ENCODE data around the gene RPL7A. TPM values are rescaled to one million over a fixed set of nuclear protein-coding genes. Genes with fewer than 3 reads are reported as not detected.
"Not testable (repeated sequence)": the region's sequence is repeated elsewhere in the genome, so short reads cannot be mapped to it uniquely, and the experiment has no call there.

RPL7A gene
- total RNA-seq, 1 donor from 2014 or later: 2,045 TPM

DNA sequence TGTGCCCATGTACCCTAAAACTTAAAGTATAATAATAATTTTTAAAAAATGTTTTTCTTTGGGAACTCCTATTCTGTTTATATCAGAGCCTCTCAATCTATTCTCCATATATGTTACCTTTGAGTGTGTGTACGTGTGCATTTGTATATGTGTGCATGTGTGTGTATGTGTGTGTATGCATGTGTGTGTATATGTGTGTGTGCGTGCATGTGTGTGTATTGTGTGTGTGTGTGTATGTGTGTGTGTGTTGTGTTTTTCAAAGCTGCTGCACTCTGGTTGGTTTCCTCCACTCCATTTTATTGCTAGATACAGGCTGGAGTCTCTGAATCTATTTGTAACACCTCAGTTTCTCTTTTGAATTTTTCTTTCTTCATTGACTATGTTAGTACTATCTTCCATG lies 32.0 kb upstream of the RPL7A start:
- TF ChIP-seq, protein P1, sequence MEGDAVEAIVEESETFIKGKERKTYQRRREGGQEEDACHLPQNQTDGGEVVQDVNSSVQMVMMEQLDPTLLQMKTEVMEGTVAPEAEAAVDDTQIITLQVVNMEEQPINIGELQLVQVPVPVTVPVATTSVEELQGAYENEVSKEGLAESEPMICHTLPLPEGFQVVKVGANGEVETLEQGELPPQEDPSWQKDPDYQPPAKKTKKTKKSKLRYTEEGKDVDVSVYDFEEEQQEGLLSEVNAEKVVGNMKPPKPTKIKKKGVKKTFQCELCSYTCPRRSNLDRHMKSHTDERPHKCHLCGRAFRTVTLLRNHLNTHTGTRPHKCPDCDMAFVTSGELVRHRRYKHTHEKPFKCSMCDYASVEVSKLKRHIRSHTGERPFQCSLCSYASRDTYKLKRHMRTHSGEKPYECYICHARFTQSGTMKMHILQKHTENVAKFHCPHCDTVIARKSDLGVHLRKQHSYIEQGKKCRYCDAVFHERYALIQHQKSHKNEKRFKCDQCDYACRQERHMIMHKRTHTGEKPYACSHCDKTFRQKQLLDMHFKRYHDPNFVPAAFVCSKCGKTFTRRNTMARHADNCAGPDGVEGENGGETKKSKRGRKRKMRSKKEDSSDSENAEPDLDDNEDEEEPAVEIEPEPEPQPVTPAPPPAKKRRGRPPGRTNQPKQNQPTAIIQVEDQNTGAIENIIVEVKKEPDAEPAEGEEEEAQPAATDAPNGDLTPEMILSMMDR (IDR thresholded peaks at IDR 0.05; ENCODE audit: unreplicated experiment): no peak
- no peaks in the 10 kb centered on the region for H3K9me3 Mint-ChIP-seq (ENCODE audit: low read depth)

DNA sequence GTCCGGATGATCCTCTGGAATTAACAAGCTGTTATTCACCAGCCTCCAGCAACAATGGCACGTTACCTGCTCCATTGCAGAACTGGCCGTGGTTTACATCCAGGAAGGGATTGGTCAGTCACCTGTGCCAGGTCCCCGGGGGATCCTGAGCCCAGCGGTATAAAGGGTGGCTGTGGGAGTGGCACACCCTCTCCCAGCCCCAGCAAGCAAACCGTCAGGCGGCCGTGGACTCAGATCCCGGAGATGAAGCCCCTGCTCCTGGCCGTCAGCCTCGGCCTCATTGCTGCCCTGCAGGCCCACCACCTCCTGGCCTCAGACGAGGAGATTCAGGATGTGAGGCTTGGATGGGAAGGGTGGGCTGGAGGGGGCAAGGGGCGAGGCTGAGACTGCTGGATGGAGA lies 30.5 kb upstream of the RPL7A start:
- not testable (repeated sequence) for H3K4me3 Mint-ChIP-seq (ENCODE audit: low read depth); H3K27ac Mint-ChIP-seq; H3K36me3 Mint-ChIP-seq (ENCODE audit: insufficient read depth); H3K9me3 Mint-ChIP-seq (ENCODE audit: low read depth); H3K27me3 Mint-ChIP-seq; DNase-seq (ENCODE audit: low spot score, unreplicated experiment); H3K4me1 Mint-ChIP-seq (ENCODE audit: low read depth)

More for the DNA sequence above, 32.0 kb upstream of the RPL7A start:
- Mint-ChIP-seq H3K27me3 (peaks cover 4% of the 10 kb centered on the region), H3K4me3 (ENCODE audit: low read depth) (no peak overlapping the region), H3K4me1 (ENCODE audit: low read depth) (no peaks in the 10 kb centered on the region), H3K27ac (no peak overlapping the region), H3K36me3 (ENCODE audit: insufficient read depth) (no peaks in the 10 kb centered on the region)
- no peak for DNase-seq (ENCODE audit: low spot score, unreplicated experiment)

DNA sequence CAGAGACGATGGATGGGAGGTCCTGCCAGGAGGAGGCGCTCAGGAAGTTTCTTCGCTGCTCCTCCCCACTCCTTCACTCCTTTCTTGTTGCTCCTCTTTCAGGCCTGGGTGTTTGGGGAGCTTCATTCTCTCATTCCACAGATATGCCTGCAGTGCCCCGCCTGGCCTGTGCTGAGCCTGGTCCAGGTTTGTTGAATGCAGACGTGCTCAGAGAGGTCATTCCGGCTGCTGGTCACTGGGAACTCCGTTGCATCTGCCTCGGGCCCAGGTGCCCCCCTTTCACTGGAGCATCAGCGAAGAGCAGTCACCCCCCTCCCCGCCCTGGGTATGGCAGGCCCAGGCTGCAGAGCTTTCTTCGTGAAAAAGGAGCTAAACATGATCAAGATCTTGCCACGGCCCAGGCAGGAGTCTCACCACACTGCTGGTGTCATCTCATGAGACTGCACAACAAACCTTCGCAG lies 27.6 kb upstream of the RPL7A start:
- Mint-ChIP-seq H3K27ac (no peak overlapping the region), H3K4me1 (ENCODE audit: low read depth) (no peaks in the 10 kb centered on the region), H3K9me3 (ENCODE audit: low read depth) (peaks cover 5% of the 10 kb centered on the region), H3K27me3 (peaks cover 6% of the 10 kb centered on the region), H3K4me3 (ENCODE audit: low read depth) (no peak overlapping the region), H3K36me3 (ENCODE audit: insufficient read depth) (no peaks in the 10 kb centered on the region)
- no peak for DNase-seq (ENCODE audit: low spot score, unreplicated experiment)
- TF ChIP-seq, protein P1 (IDR thresholded peaks at IDR 0.05; ENCODE audit: unreplicated experiment): no peak

DNA sequence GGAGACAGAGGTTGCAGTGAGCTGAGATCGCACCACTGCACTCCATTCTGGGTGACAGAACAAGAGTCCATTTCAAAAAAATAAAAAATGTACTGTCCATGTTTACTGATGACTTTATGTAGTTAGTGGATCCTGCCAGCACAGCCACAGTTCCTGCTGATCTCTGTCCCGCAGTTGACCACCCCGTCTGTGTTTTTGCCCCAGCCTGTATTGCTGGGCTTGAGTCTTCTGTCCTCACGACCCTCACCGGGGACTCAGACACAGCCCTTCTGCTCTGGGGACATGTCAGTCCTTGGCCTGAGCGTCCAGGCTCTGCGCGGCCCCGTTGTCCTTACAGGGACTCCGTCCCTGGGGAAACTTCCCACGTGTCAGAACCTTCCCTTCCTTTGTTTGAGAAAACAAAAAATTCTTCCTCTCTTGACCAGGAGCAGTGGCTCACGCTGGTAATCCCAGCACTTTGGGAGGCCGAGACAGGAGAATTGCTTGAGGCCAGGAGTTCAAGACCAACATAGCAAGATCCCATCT lies 26.5 kb upstream of the RPL7A start:
- peaks cover 5% of the 10 kb centered on the region for H3K9me3 Mint-ChIP-seq (ENCODE audit: low read depth)
- no peak for DNase-seq (ENCODE audit: low spot score, unreplicated experiment)
- peaks cover 6% of the 10 kb centered on the region for H3K27me3 Mint-ChIP-seq

DNA sequence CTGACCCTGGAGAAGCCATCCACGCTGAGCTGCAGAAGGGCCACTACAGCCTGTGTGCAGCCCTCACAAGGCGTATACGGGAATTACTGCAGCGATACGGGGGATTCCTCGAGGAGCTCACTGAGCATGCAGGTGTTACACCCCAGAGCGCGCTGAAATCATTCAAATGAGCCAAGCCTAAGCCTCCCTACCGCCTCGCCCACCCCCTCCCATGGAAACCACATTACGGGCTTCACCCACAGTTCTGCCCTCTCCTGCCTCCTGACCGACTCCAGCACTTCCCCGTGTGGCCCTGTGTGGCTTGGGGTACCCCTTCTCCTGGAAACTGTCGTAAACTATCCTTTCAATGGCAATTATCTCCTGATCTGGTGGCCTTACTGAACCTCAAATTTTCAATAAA lies 25.3 kb upstream of the RPL7A start:
- peak overlapping the region; percentile 33 for H3K27ac Mint-ChIP-seq

More for the DNA sequence above, 26.5 kb upstream of the RPL7A start:
- H3K27ac Mint-ChIP-seq: no peak overlapping the region
- no peaks in the 10 kb centered on the region for H3K36me3 Mint-ChIP-seq (ENCODE audit: insufficient read depth)
- TF ChIP-seq, protein P1 (IDR thresholded peaks at IDR 0.05; ENCODE audit: unreplicated experiment): no peak
- no peaks in the 10 kb centered on the region for H3K4me1 Mint-ChIP-seq (ENCODE audit: low read depth)
- H3K4me3 Mint-ChIP-seq (ENCODE audit: low read depth): no peak overlapping the region

DNA sequence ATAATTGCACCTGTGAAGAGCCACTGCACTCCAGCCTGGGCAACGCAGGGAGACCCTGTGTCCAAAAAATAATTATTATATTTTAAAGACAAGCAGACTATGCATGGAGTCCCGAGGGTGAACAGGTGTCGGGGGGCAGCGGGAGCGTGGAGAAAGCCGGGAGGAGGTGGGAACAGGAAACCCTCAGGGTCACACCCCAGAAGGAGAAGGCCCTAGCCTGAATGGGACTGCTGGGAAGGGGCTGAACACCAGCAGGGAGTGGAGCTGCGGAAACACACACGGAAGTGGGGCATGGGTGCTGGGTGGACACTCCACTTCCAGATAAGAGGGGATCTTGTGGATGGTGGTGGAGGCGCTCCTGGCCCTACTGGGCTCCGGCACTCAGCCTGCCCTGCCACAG lies 24.8 kb upstream of the RPL7A start:
- Mint-ChIP-seq H3K4me3 (ENCODE audit: low read depth) (no peak overlapping the region), H3K9me3 (ENCODE audit: low read depth) (peaks cover 5% of the 10 kb centered on the region), H3K27me3 (peaks cover 2% of the 10 kb centered on the region), H3K27ac (no peak overlapping the region), H3K36me3 (ENCODE audit: insufficient read depth) (no peaks in the 10 kb centered on the region), H3K4me1 (ENCODE audit: low read depth) (no peaks in the 10 kb centered on the region)
- TF ChIP-seq, protein P1 (IDR thresholded peaks at IDR 0.05; ENCODE audit: unreplicated experiment): no peak
- DNase-seq (ENCODE audit: low spot score, unreplicated experiment): no peak

More for the DNA sequence above, 25.3 kb upstream of the RPL7A start:
- H3K27me3 Mint-ChIP-seq: peaks cover 2% of the 10 kb centered on the region
- no peak overlapping the region for H3K4me3 Mint-ChIP-seq (ENCODE audit: low read depth)
- no peaks in the 10 kb centered on the region for H3K36me3 Mint-ChIP-seq (ENCODE audit: insufficient read depth)
- TF ChIP-seq, protein P1 (IDR thresholded peaks at IDR 0.05; ENCODE audit: unreplicated experiment): no peak
- DNase-seq (ENCODE audit: low spot score, unreplicated experiment): no peak
- H3K4me1 Mint-ChIP-seq (ENCODE audit: low read depth): no peaks in the 10 kb centered on the region
- H3K9me3 Mint-ChIP-seq (ENCODE audit: low read depth): peaks cover 5% of the 10 kb centered on the region
